OCI-LY1 (cell line): ENCODE results near the gene C10orf53.

Experiments
- H2AFZ ChIP-seq: fragments of 200-600 bp; sonication (generic), shearing (Covaris generic); 2 replicates; pipeline ENCODE4 v1.6.0; 2014; ENCODE audit warnings: antibody characterized with exemption, mild to moderate bottlenecking, low read length
- H3F3A ChIP-seq: fragments of 200-600 bp; sonication (generic), shearing (Covaris generic); 2 replicates; pipeline ENCODE4 v1.6.0; 2014; ENCODE audit warnings: mild to moderate bottlenecking, antibody characterized with exemption, low read length, moderate library complexity; ENCODE audit not compliant: insufficient read depth
- H3K27ac ChIP-seq: fragments of 200-600 bp; sonication (generic); 2 replicates; pipeline ENCODE4 v1.5.1; 2014; ENCODE audit warnings: low read length, mixed run types, mild to moderate bottlenecking, low read depth; ENCODE audit not compliant: poor library complexity, severe bottlenecking
- H3K27me3 ChIP-seq: fragments of 200-600 bp; sonication (generic); 2 replicates; pipeline ENCODE4 v1.6.0; 2014; ENCODE audit warnings: antibody characterized with exemption, mild to moderate bottlenecking, low read length, moderate library complexity; ENCODE audit not compliant: insufficient read depth
- H3K36me3 ChIP-seq: fragments of 200-600 bp; sonication (generic); 2 replicates; pipeline ENCODE4 v1.6.1; 2014; ENCODE audit warnings: mild to moderate bottlenecking, antibody characterized with exemption, low read length, moderate library complexity, mixed read lengths; ENCODE audit not compliant: insufficient read depth
- H3K4me1 ChIP-seq: fragments of 200-600 bp; sonication (generic); 2 replicates; pipeline ENCODE4 v1.5.1; 2014; ENCODE audit warnings: mild to moderate bottlenecking, low read length, moderate library complexity; ENCODE audit not compliant: insufficient read depth, severe bottlenecking
- H3K4me2 ChIP-seq: fragments of 200-600 bp; sonication (generic), shearing (Covaris generic); 2 replicates; pipeline ENCODE4 v1.6.1; 2014; ENCODE audit warnings: low read length
- H3K4me3 ChIP-seq: fragments of 200-600 bp; sonication (generic); 2 replicates; pipeline ENCODE4 v1.5.1; 2014; ENCODE audit warnings: low read length, low read depth, mild to moderate bottlenecking, mixed read lengths; ENCODE audit not compliant: poor library complexity, severe bottlenecking
- H3K79me2 ChIP-seq: fragments of 200-600 bp; shearing (Covaris generic); 2 replicates; pipeline ENCODE4 v1.6.1; 2016; ENCODE audit warnings: mixed run types, low read length, mixed read lengths; ENCODE audit not compliant: insufficient read depth
- H3K9ac ChIP-seq: fragments of 200-600 bp; sonication (generic), shearing (Covaris generic); 2 replicates; pipeline ENCODE4 v1.6.1; 2014; ENCODE audit warnings: mild to moderate bottlenecking, low read length, mixed read lengths
- H3K9me2 ChIP-seq: fragments of 200-600 bp; sonication (generic), shearing (Covaris generic); 2 replicates; pipeline ENCODE4 v1.6.1; 2014; ENCODE audit warnings: low read depth, mild to moderate bottlenecking, low read length, mixed read lengths
- H3K9me3 ChIP-seq: fragments of 200-600 bp; shearing (Covaris generic); 2 replicates; pipeline ENCODE4 v1.6.1; 2014; ENCODE audit warnings: low read length, mixed read lengths
- H4K20me1 ChIP-seq: fragments of 200-600 bp; sonication (generic), shearing (Covaris generic); 2 replicates; pipeline ENCODE4 v1.6.0; 2016; ENCODE audit warnings: mild to moderate bottlenecking, low read length; ENCODE audit not compliant: insufficient read depth
- CTCF ChIP-seq: fragments of 200-600 bp; sonication (generic), shearing (Covaris generic); IDR thresholded peaks from 2 replicates; pipeline ENCODE4 v1.5.1; 2017; ENCODE audit warnings: mild to moderate bottlenecking, antibody characterized with exemption, low read length, moderate library complexity, mixed read lengths
- EZH2 ChIP-seq: fragments of 200-600 bp; sonication (generic), shearing (Covaris generic); IDR thresholded peaks from 2 replicates; pipeline ENCODE4 v1.8.0; 2017; ENCODE audit warnings: borderline replicate concordance, mixed run types, mild to moderate bottlenecking, antibody characterized with exemption, low read length, moderate library complexity, mixed read lengths

C10orf53 gene

GRCh38 chr10:49735848-49736563 lies 56.6 kb downstream of the C10orf53 start:
- no peaks in the 10 kb centered on the region for H3F3A ChIP-seq

GRCh38 chr10:49736564-49737113 lies 57.2 kb downstream of the C10orf53 start:
- TF ChIP-seq CTCF: no peak
- no peak for TF ChIP-seq EZH2
- H3K4me3 ChIP-seq: no peak overlapping the region
- no peaks in the 10 kb centered on the region for H3K27me3 ChIP-seq
- H3F3A ChIP-seq: no peaks in the 10 kb centered on the region
- H3K9me3 ChIP-seq: no peaks in the 10 kb centered on the region
- H2AFZ ChIP-seq: no peak overlapping the region
- H3K4me1 ChIP-seq: no peaks in the 10 kb centered on the region
- H3K36me3 ChIP-seq: no peaks in the 10 kb centered on the region
- no peak overlapping the region for H3K27ac ChIP-seq
- H3K9me2 ChIP-seq: no peaks in the 10 kb centered on the region
- no peak overlapping the region for H3K4me2 ChIP-seq
- no peaks in the 10 kb centered on the region for H4K20me1 ChIP-seq
- no peak overlapping the region for H3K9ac ChIP-seq
- H3K79me2 ChIP-seq: no peaks in the 10 kb centered on the region

More at GRCh38 chr10:49735848-49736563, 56.6 kb downstream of the C10orf53 start:
- no peaks in the 10 kb centered on the region for H3K9me3 ChIP-seq
- H3K9ac ChIP-seq: no peak overlapping the region
- no peak overlapping the region for H3K4me3 ChIP-seq
- no peaks in the 10 kb centered on the region for H3K79me2 ChIP-seq
- H2AFZ ChIP-seq: no peak overlapping the region
- H4K20me1 ChIP-seq: no peaks in the 10 kb centered on the region
- no peaks in the 10 kb centered on the region for H3K9me2 ChIP-seq
- TF ChIP-seq EZH2 (no peak), CTCF (no peak)
- no peak overlapping the region for H3K27ac ChIP-seq
- H3K36me3 ChIP-seq: no peaks in the 10 kb centered on the region
- H3K4me2 ChIP-seq: no peak overlapping the region
- no peaks in the 10 kb centered on the region for H3K27me3 ChIP-seq
- no peaks in the 10 kb centered on the region for H3K4me1 ChIP-seq

DNA sequence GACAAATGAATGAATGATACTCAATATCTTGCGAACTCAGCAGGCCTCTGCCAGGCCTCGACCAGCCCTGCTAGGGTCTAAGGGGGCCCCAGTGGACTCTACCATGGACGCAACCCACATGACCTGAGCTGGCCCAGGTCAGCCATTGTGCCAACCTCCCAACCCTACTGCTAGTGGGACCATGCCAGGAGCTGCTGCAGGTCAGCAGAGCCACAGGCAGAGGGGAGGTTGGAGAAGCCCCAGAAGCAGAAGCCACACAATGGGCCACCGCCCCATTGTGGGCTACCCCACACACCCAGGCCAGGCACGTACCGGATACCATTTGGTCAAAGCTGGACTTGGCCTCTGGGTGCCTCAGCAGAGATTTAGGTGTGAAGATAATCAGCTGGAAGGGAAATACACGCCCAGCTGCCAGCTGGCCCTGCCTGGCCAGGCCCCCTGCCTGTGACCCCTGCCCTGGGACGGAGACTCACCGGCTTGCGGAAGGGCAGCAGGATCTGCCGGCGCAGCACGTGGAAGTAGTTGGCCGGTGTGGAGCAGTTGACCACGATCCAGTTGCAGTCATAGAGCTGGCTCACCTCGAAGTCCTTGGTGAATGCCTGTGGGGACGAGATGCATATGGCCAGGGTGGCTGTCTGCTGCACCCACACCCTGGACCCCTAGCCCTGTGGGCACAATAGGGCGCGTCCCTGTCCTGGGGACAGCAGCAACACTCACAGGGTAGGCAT lies 58.2 kb downstream of the C10orf53 start:
- Histone ChIP-seq H3F3A (no peaks in the 10 kb centered on the region), H3K9ac (no peak overlapping the region), H3K36me3 (no peaks in the 10 kb centered on the region), H3K9me3 (no peaks in the 10 kb centered on the region), H4K20me1 (no peaks in the 10 kb centered on the region), H3K27ac (no peak overlapping the region), H3K4me2 (no peak overlapping the region), H3K4me3 (no peak overlapping the region), H3K27me3 (no peaks in the 10 kb centered on the region), H3K9me2 (no peaks in the 10 kb centered on the region), H3K4me1 (no peaks in the 10 kb centered on the region), H2AFZ (no peak overlapping the region), H3K79me2 (no peaks in the 10 kb centered on the region)
- TF ChIP-seq CTCF (no peak), EZH2 (no peak)
